Endothelial cell of umbilical vein (primary cell): ENCODE data around the gene HMGCS2. TPM values are rescaled to one million over a fixed set of nuclear protein-coding genes. Genes with fewer than 3 reads are reported as not detected.

Source experiments
- BruUV-seq: library from RNA; stranded (reverse); fragments of 400-500 nt; replicated peaks from 2 replicates; lab custom pipeline; 2021; lab: Mats Ljungman, UMichigan
- CTCF ChIA-PET: fragments of 300-600, 350-600 bp; sonication (Branson Sonifier 250); formaldehyde crosslinking; loops from one replicate; lab custom pipeline; 2021; ENCODE audit warnings: antibody characterized with exemption, inconsistent platforms; lab: Charles Lee
- POLR2A ChIA-PET: fragments of 300-600, 350-600 bp; sonication (Branson Sonifier 250); formaldehyde crosslinking; loops from one replicate; lab custom pipeline; 2021; ENCODE audit warnings: antibody characterized with exemption, inconsistent platforms; lab: Charles Lee
- DNase-seq: peaks from one replicate; pipeline ENCODE4 v3.0.0-alpha.2; 2011; ENCODE audit warnings: low read depth, low spot score
- FAIRE-seq: peaks from 2 replicates; lab custom pipeline; 2011; peaks lifted over from hg19 to GRCh38; lab: Jason Lieb, UNC
- H2AFZ ChIP-seq: 2 replicates; pipeline ENCODE4 v1.6.0; 2012; ENCODE audit warnings: low read depth, low read length, control low read depth, inconsistent platforms
- H3K27ac ChIP-seq: 2 replicates; pipeline ENCODE4 v1.5.1; 2011; ENCODE audit warnings: low read depth, mild to moderate bottlenecking, control low read depth, low read length, moderate library complexity; ENCODE audit not compliant: insufficient read depth
- H3K27me3 ChIP-seq, 2 experiments: 2 replicates each; pipeline versions ENCODE4 v1.6.0 to v1.6.1; 2011; ENCODE audit warnings: low read length in 2 of 2, mixed read lengths in 1 of 2; ENCODE audit not compliant: control insufficient read depth in 2 of 2, insufficient read depth in 2 of 2
- H3K36me3 ChIP-seq, 2 experiments: 2 replicates in 1 of 2; 3 replicates in 1 of 2; pipeline ENCODE4 v1.5.1; 2011; ENCODE audit warnings: low read length in 2 of 2, mild to moderate bottlenecking in 1 of 2, moderate library complexity in 1 of 2; ENCODE audit not compliant: control insufficient read depth in 2 of 2, insufficient read depth in 2 of 2; ENCODE audit errors: extremely low read depth in 1 of 2
- H3K4me1 ChIP-seq: 3 replicates; pipeline ENCODE4 v1.5.1; 2011; ENCODE audit warnings: mild to moderate bottlenecking, low read length; ENCODE audit not compliant: control insufficient read depth, insufficient read depth; ENCODE audit errors: extremely low read depth
- H3K4me2 ChIP-seq: 2 replicates; pipeline ENCODE4 v1.6.1; 2011; ENCODE audit warnings: low read length, control low read depth, mixed read lengths; ENCODE audit not compliant: insufficient read depth
- H3K4me3 ChIP-seq, 3 experiments: fragments of 200-600 bp in 1 of 3; sonication (generic), shearing (Covaris generic) in 1 of 3; replicated peaks in 1 of 3; 2 replicates each; pipeline ENCODE4 v1.5.1; 2011 to 2016; ENCODE audit warnings: control low read depth in 3 of 3, low read length in 3 of 3, mild to moderate bottlenecking in 2 of 3, inconsistent platforms in 1 of 3, low read depth in 1 of 3, moderate library complexity in 1 of 3; ENCODE audit not compliant: insufficient read depth in 1 of 3
- H3K79me2 ChIP-seq: 2 replicates; pipeline ENCODE4 v1.6.0; 2012; ENCODE audit warnings: low read length, inconsistent platforms; ENCODE audit not compliant: control insufficient read depth, insufficient read depth
- H3K9ac ChIP-seq: replicated peaks from 2 replicates; pipeline ENCODE3; 2011; ENCODE audit warnings: low read length, control low read depth; ENCODE audit not compliant: insufficient read depth; ENCODE audit errors: extremely low read depth
- H3K9me1 ChIP-seq: replicated peaks from 3 replicates; pipeline ENCODE4 v1.6.0; 2011; ENCODE audit warnings: mild to moderate bottlenecking, low read length; ENCODE audit not compliant: control insufficient read depth, insufficient read depth; ENCODE audit errors: extremely low read depth
- H3K9me3 ChIP-seq: replicated peaks from 2 replicates; pipeline ENCODE4 v1.5.1; 2012; ENCODE audit warnings: low read length, inconsistent platforms; ENCODE audit not compliant: control insufficient read depth, insufficient read depth
- H4K20me1 ChIP-seq: replicated peaks from 2 replicates; pipeline ENCODE3; 2011; ENCODE audit warnings: mild to moderate bottlenecking, low read length; ENCODE audit not compliant: control insufficient read depth, insufficient read depth; ENCODE audit errors: extremely low read depth
- CTCF ChIP-seq, 2 donors: IDR thresholded peaks; 1 replicate in 1 of 2; 2 replicates in 1 of 2; pipeline ENCODE4 v1.5.1; 2011; ENCODE audit warnings: low read length in 2 of 2, mild to moderate bottlenecking in 2 of 2, moderate library complexity in 2 of 2, control low read depth in 1 of 2, inconsistent platforms in 1 of 2, low read depth in 1 of 2; ENCODE audit not compliant: insufficient read depth in 1 of 2; ENCODE audit errors: extremely low read depth in 1 of 2
- EZH2 ChIP-seq: IDR thresholded peaks from 2 replicates; pipeline ENCODE4 v1.6.1; 2012; ENCODE audit warnings: borderline replicate concordance, low read depth, mild to moderate bottlenecking, moderate library complexity, low read length, inconsistent platforms; ENCODE audit not compliant: severe bottlenecking
- FOS ChIP-seq: IDR thresholded peaks from 2 replicates; pipeline ENCODE4 v1.6.1; 2011; ENCODE audit warnings: mild to moderate bottlenecking, low read length, moderate library complexity, borderline replicate concordance; ENCODE audit not compliant: insufficient read depth
- GATA2 ChIP-seq: IDR thresholded peaks from 2 replicates; pipeline ENCODE4 v1.7.0; 2011; ENCODE audit warnings: low read depth, mild to moderate bottlenecking, moderate library complexity, mixed read lengths, low read length; ENCODE audit not compliant: insufficient read length, insufficient read depth
- JUN ChIP-seq: IDR thresholded peaks from 2 replicates; pipeline ENCODE4 v1.6.1; 2011; ENCODE audit warnings: borderline replicate concordance, low read depth; ENCODE audit not compliant: insufficient read length, insufficient read depth
- MAX ChIP-seq: IDR thresholded peaks from 2 replicates; pipeline ENCODE4 v1.6.1; 2011; ENCODE audit not compliant: insufficient read depth, insufficient read length
- MYC ChIP-seq: IDR thresholded peaks from one replicate; pipeline ENCODE4 v1.6.1; 2011; ENCODE audit warnings: mild to moderate bottlenecking, low read depth, low read length
- POLR2A ChIP-seq: IDR thresholded peaks from 2 replicates; pipeline ENCODE4 v1.6.1; 2012; ENCODE audit warnings: low read depth, mild to moderate bottlenecking, control low read depth, low read length
- POLR2AphosphoS5 ChIP-seq: IDR thresholded peaks from 2 replicates; pipeline ENCODE4 v1.6.1; 2012; ENCODE audit warnings: low read depth, mild to moderate bottlenecking, control low read depth, low read length, moderate library complexity; ENCODE audit not compliant: insufficient read depth
- dilution Hi-C: fragments of 300-500 bp; cut with MboI; formaldehyde crosslinking; loops from one replicate; pipeline ENCODE4 v1.15.0; 2019; ENCODE audit warnings: low sequenced_read_pairs; ENCODE audit not compliant: extremely low pct_ligation_motif_present
- intact Hi-C: fragments of 100-400 bp; cut with micrococcal nuclease; formaldehyde crosslinking; loops from one replicate; pipeline ENCODE4 v1.10.0; 2022
- polyA plus RNA-seq, 4 experiments: library from polyadenylated mRNA; depleted of rRNA in 3 of 4; stranded (reverse) in 3 of 4; unstranded in 1 of 4; fragments of >200 nt; gene quantifications; 2 replicates each; pipeline versions ENCODE4 v1.2.1 to v1.2.3, GENCODE V29; 2011 to 2012; ENCODE audit warnings: missing spikeins in 1 of 4
- total RNA-seq: library from RNA; stranded (reverse); gene quantifications from 2 replicates; pipeline ENCODE4 v1.2.3, GENCODE V29; 2021

The HMGCS2 gene
- total and polyA plus RNA-seq, 2 donors (not counting 3 experiments of a cell fraction or from before 2014, with no cell fraction given) = not detected

GRCh38 chr1:119805746-119806145 is 37.0 kb upstream of the HMGCS2 start:
- intact Hi-C loops = loop anchor here (10.0 kb wide), 1 partner anchor 221 kb away; no protein-coding TSS in a partner anchor
- dilution Hi-C loops = no loop called here

GRCh38 chr1:119805247-119805646 is 36.5 kb upstream of the HMGCS2 start:
- ChIA-PET CTCF (no interaction called here), POLR2A (no interaction called here)
- Histone ChIP-seq H3K9ac (no peak overlapping the region), H3K4me1 (no peaks in the 10 kb centered on the region), H3K9me1 (no peaks in the 10 kb centered on the region), H3K79me2 (no peaks in the 10 kb centered on the region), H3K27ac (no peak overlapping the region), H4K20me1 (no peaks in the 10 kb centered on the region), H3K4me2 (no peak overlapping the region), H3K9me3 (no peaks in the 10 kb centered on the region), H3K4me3 (no peak overlapping the region), H2AFZ (no peak overlapping the region), H3K36me3 (no peaks in the 10 kb centered on the region), H3K27me3 (peaks cover 12 to 28% of the 10 kb centered on the region in 2 experiments)
- dilution Hi-C loops (no loop called here), intact Hi-C loops (loop anchor here (10.0 kb wide), 1 partner anchor 220 kb away; no protein-coding TSS in a partner anchor)
- FAIRE-seq = no peak
- no peak for TF ChIP-seq JUN
- TF ChIP-seq MAX = no peak
- no peak for TF ChIP-seq POLR2AphosphoS5
- TF ChIP-seq MYC = no peak
- no peak for TF ChIP-seq EZH2
- no peak for TF ChIP-seq FOS
- TF ChIP-seq GATA2 = no peak
- TF ChIP-seq CTCF (IDR thresholded peaks at IDR 0.05; ENCODE audit: extremely low read depth in 1 of 2, insufficient read depth in 1 of 2, low read depth in 1 of 2, low read length in 2 of 2) = no peak
- TF ChIP-seq POLR2A = no peak
- no TSS peak for BruUV-seq
- no peak for DNase-seq

More at GRCh38 chr1:119805746-119806145, 37.0 kb upstream of the HMGCS2 start:
- Histone ChIP-seq H3K36me3 (no peaks in the 10 kb centered on the region), H3K9ac (no peak overlapping the region), H2AFZ (no peak overlapping the region), H3K9me1 (no peaks in the 10 kb centered on the region), H3K4me3 (no peak overlapping the region), H3K27ac (no peak overlapping the region), H4K20me1 (no peaks in the 10 kb centered on the region), H3K9me3 (no peaks in the 10 kb centered on the region), H3K4me2 (no peak overlapping the region), H3K4me1 (no peaks in the 10 kb centered on the region), H3K27me3 (peaks cover 12 to 31% of the 10 kb centered on the region in 2 experiments), H3K79me2 (no peaks in the 10 kb centered on the region)
- no TSS peak for BruUV-seq
- no peak for TF ChIP-seq CTCF (IDR thresholded peaks at IDR 0.05; ENCODE audit: extremely low read depth in 1 of 2, insufficient read depth in 1 of 2, low read depth in 1 of 2, low read length in 2 of 2)
- no peak for FAIRE-seq
- ChIA-PET CTCF (no interaction called here), POLR2A (no interaction called here)
- no peak for DNase-seq
